H9 (cell line): Measurements from ENCODE around the gene NR2F1-AS1. TPM values are rescaled to one million over a fixed set of nuclear protein-coding genes. Genes with fewer than 3 reads are reported as not detected.

ENCODE experiments used
- DNase-seq: peaks from one replicate; pipeline ENCODE4 v3.0.0-alpha.2; 2017
- H2AFZ ChIP-seq: one replicate; pipeline ENCODE4 v1.6.1; 2013; ENCODE audit warnings: mild to moderate bottlenecking, low read length, control low read depth, moderate library complexity
- H2AK5ac ChIP-seq: 2 replicates; pipeline ENCODE4 v1.6.1; 2013; ENCODE audit warnings: low read length, control low read depth, mixed read lengths; ENCODE audit not compliant: insufficient read length
- H2BK120ac ChIP-seq: one replicate; pipeline ENCODE4 v1.6.1; 2013; ENCODE audit warnings: low read depth, mild to moderate bottlenecking, low read length, control low read depth, inconsistent platforms; ENCODE audit not compliant: poor library complexity, severe bottlenecking
- H2BK12ac ChIP-seq: 2 replicates; pipeline ENCODE4 v1.6.1; 2013; ENCODE audit warnings: low read length, control low read depth, mixed read lengths, low read depth; ENCODE audit not compliant: insufficient read length
- H2BK15ac ChIP-seq: 2 replicates; pipeline ENCODE4 v1.6.1; 2013; ENCODE audit warnings: low read depth, low read length, control low read depth
- H2BK20ac ChIP-seq: one replicate; pipeline ENCODE4 v1.6.1; 2013; ENCODE audit warnings: low read depth, mild to moderate bottlenecking, low read length, control low read depth, inconsistent platforms; ENCODE audit not compliant: poor library complexity, severe bottlenecking
- H2BK5ac ChIP-seq: 2 replicates; pipeline ENCODE4 v1.6.1; 2013; ENCODE audit warnings: low read length, control low read depth, mixed read lengths; ENCODE audit not compliant: insufficient read length
- H3K14ac ChIP-seq: 2 replicates; pipeline ENCODE4 v1.6.1; 2013; ENCODE audit warnings: low read length, control low read depth; ENCODE audit not compliant: insufficient read depth
- H3K18ac ChIP-seq: 2 replicates; pipeline ENCODE4 v1.6.1; 2013; ENCODE audit warnings: low read depth, mild to moderate bottlenecking, mixed read lengths, low read length, control low read depth; ENCODE audit not compliant: insufficient read length
- H3K23ac ChIP-seq: 2 replicates; pipeline ENCODE4 v1.6.1; 2013; ENCODE audit warnings: low read length, control low read depth, mixed read lengths, low read depth; ENCODE audit not compliant: insufficient read length
- H3K23me2 ChIP-seq: 2 replicates; pipeline ENCODE4 v1.6.1; 2013; ENCODE audit warnings: low read depth, mild to moderate bottlenecking, mixed read lengths, low read length, control low read depth; ENCODE audit not compliant: insufficient read length, poor library complexity, severe bottlenecking
- H3K27ac ChIP-seq: 2 replicates; pipeline ENCODE4 v1.5.1; 2013; ENCODE audit warnings: low read length, control low read depth, mixed read lengths, low read depth; ENCODE audit not compliant: insufficient read length
- H3K27me3 ChIP-seq: 2 replicates; pipeline ENCODE4 v1.6.1; 2013; ENCODE audit warnings: low read length, control low read depth, inconsistent platforms; ENCODE audit not compliant: insufficient read depth
- H3K4ac ChIP-seq: 2 replicates; pipeline ENCODE4 v1.6.1; 2013; ENCODE audit warnings: low read depth, mild to moderate bottlenecking, control low read depth, inconsistent platforms, low read length, moderate library complexity
- H3K4me1 ChIP-seq: 2 replicates; pipeline ENCODE4 v1.6.1; 2013; ENCODE audit warnings: low read length, control low read depth, inconsistent platforms; ENCODE audit not compliant: insufficient read depth
- H3K4me2 ChIP-seq: 2 replicates; pipeline ENCODE4 v1.6.1; 2013; ENCODE audit warnings: low read length, control low read depth, mixed read lengths; ENCODE audit not compliant: insufficient read length, insufficient read depth
- H3K56ac ChIP-seq: 2 replicates; pipeline ENCODE4 v1.6.1; 2013; ENCODE audit warnings: low read depth, mild to moderate bottlenecking, mixed read lengths, low read length, control low read depth; ENCODE audit not compliant: insufficient read length
- H3K79me1 ChIP-seq: 2 replicates; pipeline ENCODE4 v1.6.1; 2013; ENCODE audit warnings: low read depth, mild to moderate bottlenecking, moderate library complexity, low read length, control low read depth, inconsistent platforms; ENCODE audit not compliant: insufficient read depth, poor library complexity, severe bottlenecking
- H3K79me2 ChIP-seq: 2 replicates; pipeline ENCODE4 v1.6.1; 2013; ENCODE audit warnings: low read length, control low read depth, inconsistent platforms; ENCODE audit not compliant: insufficient read depth
- H3K9ac ChIP-seq: 2 replicates; pipeline ENCODE4 v1.6.1; 2013; ENCODE audit warnings: low read length, control low read depth, mixed read lengths; ENCODE audit not compliant: insufficient read length; ENCODE audit errors: extremely low read depth
- H3K9me3 ChIP-seq: one replicate; pipeline ENCODE4 v1.6.1; 2013; ENCODE audit warnings: low read depth, low read length, inconsistent platforms; ENCODE audit not compliant: control insufficient read depth
- H3T11ph ChIP-seq: one replicate; pipeline ENCODE4 v1.6.1; 2013; ENCODE audit warnings: mild to moderate bottlenecking, low read length, control low read depth, inconsistent platforms
- H4K20me1 ChIP-seq: one replicate; pipeline ENCODE4 v1.6.1; 2013; ENCODE audit not compliant: control insufficient read depth, insufficient read length, insufficient read depth
- H4K5ac ChIP-seq: 2 replicates; pipeline ENCODE4 v1.6.1; 2013; ENCODE audit warnings: low read depth, mild to moderate bottlenecking, mixed read lengths, low read length, control low read depth; ENCODE audit not compliant: insufficient read length
- H4K8ac ChIP-seq: replicated peaks from 2 replicates; pipeline ENCODE4 v1.6.1; 2013; ENCODE audit warnings: low read length, control low read depth, mixed read lengths, low read depth; ENCODE audit not compliant: insufficient read length
- H4K91ac ChIP-seq: 2 replicates; pipeline ENCODE4 v1.6.1; 2013; ENCODE audit warnings: low read depth, mild to moderate bottlenecking, moderate library complexity, mixed read lengths, low read length, control low read depth; ENCODE audit not compliant: insufficient read length
- H3K27ac Mint-ChIP-seq, 3 experiments: 2 replicates in 2 of 3; 3 replicates in 1 of 3; pipeline ENCODE4 v1.8.0; 2020 to 2021; ENCODE audit warnings: mixed read lengths in 3 of 3, mild to moderate bottlenecking in 1 of 3, moderate library complexity in 1 of 3
- H3K27me3 Mint-ChIP-seq: 2 replicates; pipeline ENCODE4 v1.8.0; 2021; ENCODE audit warnings: low read depth, mild to moderate bottlenecking, moderate library complexity, mixed read lengths
- H3K36me3 Mint-ChIP-seq, 3 experiments: 2 replicates in 2 of 3; 3 replicates in 1 of 3; pipeline ENCODE4 v1.8.0; 2020 to 2021; ENCODE audit warnings: low read depth in 3 of 3, mixed read lengths in 3 of 3; ENCODE audit not compliant: insufficient read depth in 1 of 3
- H3K4me1 Mint-ChIP-seq, 2 experiments: 2 replicates each; pipeline ENCODE4 v1.8.0; 2020; ENCODE audit warnings: mixed read lengths in 2 of 2
- H3K4me3 Mint-ChIP-seq, 2 experiments: 2 replicates in 1 of 2; 3 replicates in 1 of 2; pipeline ENCODE4 v1.8.0; 2020 to 2021; ENCODE audit warnings: mild to moderate bottlenecking in 2 of 2, mixed read lengths in 2 of 2, moderate library complexity in 1 of 2
- H3K9me3 Mint-ChIP-seq, 2 experiments: 2 replicates in 1 of 2; 3 replicates in 1 of 2; pipeline ENCODE4 v1.8.0; 2020; ENCODE audit warnings: mild to moderate bottlenecking in 2 of 2, mixed read lengths in 2 of 2, moderate library complexity in 1 of 2
- WGBS: extraction: QIAGEN DNeasy Blood & Tissue Kit; methylation state at CpG from one replicate; pipeline ENCODE4 v1.1.7; 2013; ENCODE audit warnings: missing lambda C conversion rate, low lambda C conversion rate, mixed read lengths; ENCODE audit not compliant: insufficient read length; ENCODE audit errors: extremely low coverage; 5-methylcytosine and 5-hydroxymethylcytosine counted together
- total RNA-seq: library from RNA; stranded (reverse); gene quantifications from 2 replicates; pipeline ENCODE4 v1.2.1, GENCODE V29; 2021
- TF ChIP-seq, protein P1 (sequence below): fragments of 200-600 bp; sonication (generic); conservative IDR thresholded peaks from 3 replicates; pipeline ENCODE4 v1.8.0; 2021; ENCODE audit warnings: antibody characterized with exemption, mild to moderate bottlenecking

Gene NR2F1-AS1
- total RNA-seq, 1 experiment from 2014 or later, result 1.9 TPM

DNA sequence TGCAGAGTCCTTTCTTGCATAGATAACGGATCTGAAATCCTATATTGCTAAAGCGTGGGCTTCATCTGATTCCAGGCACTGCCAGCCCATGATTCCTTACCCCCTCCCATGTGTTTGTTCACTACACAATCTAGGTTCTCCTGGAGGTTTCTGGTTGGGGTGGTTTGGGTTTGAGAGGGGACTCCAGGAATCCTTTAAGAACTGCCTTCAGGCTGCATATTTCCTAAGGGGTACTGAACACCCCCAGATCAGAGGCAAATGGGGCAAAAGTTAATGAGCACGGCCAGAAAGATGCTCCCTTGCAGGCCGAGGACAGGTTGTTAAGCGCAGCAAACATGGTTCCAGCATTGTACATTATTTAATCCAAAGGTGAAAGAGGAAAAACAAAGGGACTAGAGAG lies 11.9 kb upstream of the NR2F1-AS1 start:
- Histone ChIP-seq H3K27ac (no peak overlapping the region), H2AK5ac (no peak overlapping the region), H3K9ac (no peak overlapping the region), H2BK15ac (no peak overlapping the region), H2BK12ac (no peak overlapping the region), H3K9me3 (no peaks in the 10 kb centered on the region), H2BK120ac (no peak overlapping the region), H3K79me2 (no peaks in the 10 kb centered on the region), H3K56ac (no peak overlapping the region), H3K4me1 (no peaks in the 10 kb centered on the region), H3K23ac (no peak overlapping the region), H3K4ac (no peak overlapping the region), H2BK5ac (no peak overlapping the region), H3T11ph (no peak overlapping the region), H3K23me2 (peaks cover 7% of the 10 kb centered on the region), H2AFZ (no peak overlapping the region), H3K14ac (no peak overlapping the region), H3K4me2 (no peak overlapping the region), H4K91ac (no peak overlapping the region), H3K79me1 (no peaks in the 10 kb centered on the region), H3K18ac (no peak overlapping the region), H4K20me1 (no peaks in the 10 kb centered on the region), H4K5ac (no peak overlapping the region), H2BK20ac (no peak overlapping the region), H4K8ac (no peak overlapping the region), H3K27me3 (peaks cover 96% of the 10 kb centered on the region)
- no peak overlapping the region for H3K27ac Mint-ChIP-seq
- no CpG with 5 or more reads among the region's 5 CpGs for WGBS
- H3K4me1 Mint-ChIP-seq, result peaks cover 17 to 44% of the 10 kb centered on the region in 2 experiments
- H3K36me3 Mint-ChIP-seq, result peaks cover 0 to 2% (median 0%) of the 10 kb centered on the region in 3 experiments; a peak in 2 of 7 replicates
- peaks cover 4% of the 10 kb centered on the region for H3K27me3 Mint-ChIP-seq
- no peak overlapping the region for H3K4me3 Mint-ChIP-seq
- no peak for DNase-seq
- TF ChIP-seq, protein P1, sequence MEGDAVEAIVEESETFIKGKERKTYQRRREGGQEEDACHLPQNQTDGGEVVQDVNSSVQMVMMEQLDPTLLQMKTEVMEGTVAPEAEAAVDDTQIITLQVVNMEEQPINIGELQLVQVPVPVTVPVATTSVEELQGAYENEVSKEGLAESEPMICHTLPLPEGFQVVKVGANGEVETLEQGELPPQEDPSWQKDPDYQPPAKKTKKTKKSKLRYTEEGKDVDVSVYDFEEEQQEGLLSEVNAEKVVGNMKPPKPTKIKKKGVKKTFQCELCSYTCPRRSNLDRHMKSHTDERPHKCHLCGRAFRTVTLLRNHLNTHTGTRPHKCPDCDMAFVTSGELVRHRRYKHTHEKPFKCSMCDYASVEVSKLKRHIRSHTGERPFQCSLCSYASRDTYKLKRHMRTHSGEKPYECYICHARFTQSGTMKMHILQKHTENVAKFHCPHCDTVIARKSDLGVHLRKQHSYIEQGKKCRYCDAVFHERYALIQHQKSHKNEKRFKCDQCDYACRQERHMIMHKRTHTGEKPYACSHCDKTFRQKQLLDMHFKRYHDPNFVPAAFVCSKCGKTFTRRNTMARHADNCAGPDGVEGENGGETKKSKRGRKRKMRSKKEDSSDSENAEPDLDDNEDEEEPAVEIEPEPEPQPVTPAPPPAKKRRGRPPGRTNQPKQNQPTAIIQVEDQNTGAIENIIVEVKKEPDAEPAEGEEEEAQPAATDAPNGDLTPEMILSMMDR, result no peak
- peaks cover 4 to 13% of the 10 kb centered on the region in 2 experiments; a peak in 3 of 5 replicates for H3K9me3 Mint-ChIP-seq
